ENCODE results near the gene CSNK2A2.
A peak's percentile ranks its signal among the peaks of the same experiment; 100 is the strongest.

CSNK2A2 gene

DNA sequence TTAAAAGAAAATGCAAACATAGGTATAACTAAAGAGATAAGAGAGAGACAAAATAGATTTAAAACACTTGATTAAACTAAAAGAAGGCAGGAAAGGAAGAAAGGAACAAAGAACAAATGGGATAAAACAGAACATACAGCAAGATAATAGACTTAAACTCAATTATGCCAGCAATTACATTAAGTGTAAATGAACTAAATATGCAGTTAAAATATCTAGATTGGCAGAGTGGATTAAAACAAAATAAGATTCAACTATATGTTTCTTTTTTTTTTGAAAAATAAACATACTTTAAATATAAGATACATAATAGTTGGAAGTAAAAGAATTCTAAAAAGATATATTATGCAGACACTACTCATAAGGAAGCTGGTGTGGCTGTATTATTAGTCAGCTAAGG is 59.1 kb downstream of the CSNK2A2 start:
- no peak for DNase-seq (ENCODE audit: low spot score)

- DNase-seq (ENCODE audit: low spot score) = no peak
Observed at GRCh38 chr16:58137581-58137980, 60.3 kb downstream of the CSNK2A2 start.

GRCh38 chr16:58129097-58129936 is 68.6 kb downstream of the CSNK2A2 start, which contains the start of gene CFAP20:
Gene CFAP20 (minus strand): TSS chr16:58129381. CDS start chr16:58129115, 266 bp downstream.
- DNase-seq (ENCODE audit: low spot score) = peak; percentile 98

DNA sequence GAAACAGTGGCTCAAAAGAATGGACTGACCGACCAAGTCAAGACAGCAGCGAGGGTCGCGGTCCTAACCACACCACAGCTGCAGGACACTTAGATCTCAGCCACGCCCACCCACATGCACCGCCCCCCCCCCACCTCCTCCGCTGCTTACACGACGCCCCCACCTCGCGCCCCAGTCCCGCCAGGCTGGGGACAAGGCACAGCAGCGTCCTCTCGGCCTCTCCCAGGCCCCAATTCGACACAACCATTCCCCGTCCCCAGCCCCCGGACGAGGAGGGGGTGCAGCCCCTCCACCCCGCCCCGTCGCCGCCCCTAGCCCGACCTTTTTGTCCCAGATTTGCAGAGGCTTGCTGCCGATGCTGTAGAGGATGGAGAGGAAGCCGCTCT is 69.2 kb downstream of the CSNK2A2 start:
- DNase-seq (ENCODE audit: low spot score) = no peak

- no peak for DNase-seq (ENCODE audit: low spot score)
Observed at GRCh38 chr16:58128181-58128631, 69.7 kb downstream of the CSNK2A2 start.

GRCh38 chr16:58127634-58128033 is 70.3 kb downstream of the CSNK2A2 start:
- DNase-seq (ENCODE audit: low spot score) = no peak

- peak; percentile 39 for DNase-seq (ENCODE audit: low spot score)
Observed at GRCh38 chr16:58127033-58127556, 70.8 kb downstream of the CSNK2A2 start.

GRCh38 chr16:58126451-58126961 is 71.4 kb downstream of the CSNK2A2 start:
- no peak for DNase-seq (ENCODE audit: low spot score)

DNA sequence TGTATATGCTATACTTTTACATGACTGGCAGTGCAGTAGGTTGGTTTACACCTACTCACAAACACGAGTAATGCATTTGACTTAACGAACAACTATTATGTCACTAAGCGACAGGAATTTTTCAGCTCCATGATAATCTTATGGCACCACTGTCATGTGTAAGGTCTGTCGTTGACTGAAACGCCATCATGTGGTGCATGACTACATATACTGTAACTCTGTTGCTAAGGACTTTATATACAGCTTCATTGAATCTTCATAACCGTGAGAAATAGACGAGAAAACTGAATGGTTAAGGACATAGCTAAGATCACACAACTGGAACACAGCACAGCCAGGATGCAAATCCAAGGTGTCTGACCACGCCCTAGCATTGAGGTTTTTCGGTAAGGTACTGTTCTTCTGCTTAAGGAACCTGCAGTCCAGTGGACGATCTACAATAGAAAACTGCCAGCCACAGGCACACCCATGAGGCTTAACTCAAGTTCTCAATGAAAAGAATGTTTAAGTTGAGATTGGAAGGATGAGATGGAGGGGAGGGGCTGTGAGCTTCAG is 72.0 kb downstream of the CSNK2A2 start:
- no peak for DNase-seq (ENCODE audit: low spot score)

DNA sequence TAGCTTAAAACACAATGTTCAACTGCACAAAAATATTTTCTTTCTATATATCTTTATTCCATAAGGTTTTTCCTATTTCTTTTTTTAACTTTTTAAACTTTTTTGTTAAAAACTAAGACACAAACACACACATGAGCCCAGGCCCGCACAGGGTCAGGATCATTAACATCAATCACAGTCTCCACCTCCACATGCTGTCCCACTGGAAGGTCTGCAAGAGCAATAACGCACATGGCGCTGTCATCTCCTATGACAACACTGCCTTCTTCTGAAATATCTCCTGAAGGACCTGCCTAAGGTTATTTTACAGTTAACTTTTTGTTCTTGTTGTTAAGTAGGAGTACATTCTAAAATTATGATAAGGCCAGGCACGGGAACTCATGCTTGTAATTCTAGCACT is 72.9 kb downstream of the CSNK2A2 start:
- no peak for DNase-seq (ENCODE audit: low spot score)

GRCh38 chr16:58124601-58124915 is 73.3 kb downstream of the CSNK2A2 start:
- DNase-seq (ENCODE audit: low spot score) = no peak

DNA sequence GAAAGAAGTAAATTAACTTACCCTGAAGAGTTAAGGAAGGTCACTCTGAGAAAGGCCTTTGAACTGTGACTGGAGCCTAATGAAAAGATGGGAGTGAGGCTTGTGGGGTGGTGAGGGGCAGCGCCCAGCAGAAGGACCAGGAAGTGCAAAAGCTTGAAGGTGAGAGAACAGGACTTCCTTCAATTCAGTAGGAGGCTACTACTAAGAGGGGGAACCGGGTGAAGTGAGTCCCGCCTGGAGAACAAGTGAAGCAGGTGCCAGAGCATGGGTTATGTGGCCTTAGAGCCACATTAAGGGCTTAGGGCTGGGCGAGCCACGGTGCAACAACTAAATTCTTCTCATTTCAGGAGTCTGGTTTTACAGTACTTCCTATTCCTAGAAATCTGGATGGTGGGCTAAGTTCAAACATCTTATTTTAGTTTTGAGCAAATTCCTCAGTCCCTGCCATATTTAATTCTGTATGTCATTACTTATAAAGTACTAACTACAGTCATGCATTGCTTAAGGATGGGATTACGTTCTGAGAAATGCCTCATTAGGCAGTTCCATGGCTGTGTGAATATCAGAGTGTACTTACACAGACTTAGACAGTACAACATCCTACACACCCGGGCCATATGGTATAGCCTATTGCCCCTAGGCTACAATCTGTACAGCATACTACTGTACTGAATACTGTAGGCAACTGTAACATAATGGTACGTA is 73.9 kb downstream of the CSNK2A2 start:
- no peak for DNase-seq (ENCODE audit: low spot score)

DNA sequence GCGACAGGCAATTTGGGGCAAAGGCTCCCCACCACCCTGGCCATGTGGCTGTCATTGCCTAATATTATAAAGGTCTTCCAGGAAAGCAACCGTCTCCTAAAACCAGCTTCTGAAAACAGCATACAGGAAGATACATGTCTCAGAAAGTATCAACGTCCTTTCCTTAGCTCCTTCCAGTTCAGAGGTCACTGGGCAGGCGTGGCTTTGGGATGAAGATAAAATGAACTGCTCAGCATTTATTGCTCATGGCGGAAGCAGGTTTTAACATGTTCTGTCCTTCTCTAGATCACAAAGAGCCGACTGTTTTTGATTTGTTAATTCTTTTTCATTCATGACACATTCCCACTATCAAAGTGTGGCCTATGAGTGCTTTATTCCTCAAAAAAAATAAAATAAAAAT is 76.8 kb downstream of the CSNK2A2 start:
- no peak for DNase-seq (ENCODE audit: low spot score)

- DNase-seq (ENCODE audit: low spot score) = no peak
Observed at GRCh38 chr16:58120234-58120633, 77.7 kb downstream of the CSNK2A2 start.

GRCh38 chr16:58119509-58119845 is 78.4 kb downstream of the CSNK2A2 start:
- no peak for DNase-seq (ENCODE audit: low spot score)

DNA sequence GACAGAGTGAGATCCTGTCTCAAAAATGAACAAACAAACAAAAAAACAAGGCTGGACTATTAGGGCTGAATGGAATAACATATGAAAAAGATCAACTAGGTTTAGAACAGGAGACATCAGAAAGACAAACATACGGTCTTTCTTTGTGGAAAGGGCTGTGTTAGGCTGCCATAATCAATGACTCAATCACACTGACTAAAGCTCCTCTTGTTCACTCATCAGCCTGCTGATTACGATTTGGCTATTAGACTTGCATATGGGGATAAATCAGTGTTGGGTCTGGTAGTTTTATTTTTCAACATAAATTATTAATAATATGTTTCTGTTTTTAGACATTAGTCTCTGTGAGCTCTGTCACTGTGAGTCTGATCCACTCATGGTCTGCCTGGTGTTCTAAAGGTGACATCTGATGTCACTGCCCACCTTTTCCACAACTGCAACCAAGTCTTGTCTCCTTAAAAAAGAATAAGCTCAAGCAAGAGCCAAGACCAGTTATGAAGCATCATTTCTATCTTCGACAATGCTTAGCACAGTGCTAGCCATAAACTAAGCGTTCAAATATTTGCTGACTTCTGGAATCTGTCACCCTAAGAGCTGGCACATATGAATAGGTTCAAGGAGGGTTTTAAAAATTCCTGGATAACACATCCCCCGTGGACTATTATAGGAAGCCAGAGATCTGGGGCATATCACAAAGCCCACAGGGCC is 79.0 kb downstream of the CSNK2A2 start:
- DNase-seq (ENCODE audit: low spot score) = no peak

DNA sequence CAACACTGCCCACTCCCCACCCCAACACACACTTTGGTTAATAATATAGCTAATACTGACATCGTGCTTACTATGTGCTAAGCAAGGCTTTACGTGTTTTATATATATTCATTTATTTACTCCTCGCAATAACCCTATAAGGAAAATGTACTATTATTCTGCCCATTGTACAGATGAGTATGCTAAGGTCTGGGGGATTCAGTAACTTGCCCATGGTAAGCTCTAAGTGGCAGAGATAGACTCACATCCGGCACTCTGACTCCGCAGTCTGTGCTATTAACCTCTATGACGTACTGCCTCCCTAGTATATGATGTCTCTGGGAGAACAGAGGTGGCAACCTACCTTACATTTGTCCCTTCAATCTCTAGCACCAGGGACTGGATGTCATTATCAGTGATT is 81.4 kb downstream of the CSNK2A2 start:
- no peak for DNase-seq (ENCODE audit: low spot score)

DNA sequence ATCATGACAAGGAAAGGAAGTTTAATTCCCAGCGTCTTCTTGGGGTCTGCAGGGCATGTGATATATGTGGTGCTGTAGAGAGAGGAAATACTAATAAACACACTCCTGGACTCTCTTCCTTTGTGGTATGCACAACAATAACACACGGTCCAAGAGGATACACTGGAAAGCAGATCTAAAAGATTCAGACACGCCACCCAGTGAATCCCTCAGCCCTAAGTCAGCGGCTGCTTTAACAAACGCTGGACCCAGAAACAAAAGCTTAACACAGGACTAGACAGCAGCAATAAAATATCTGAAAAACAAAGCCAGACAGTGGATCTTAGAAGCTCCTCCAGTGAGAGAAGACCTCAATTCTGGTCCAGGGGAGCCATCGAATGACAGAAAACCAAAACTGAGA is 81.8 kb downstream of the CSNK2A2 start:
- no peak for DNase-seq (ENCODE audit: low spot score)

GRCh38 chr16:58114827-58115825 is 82.8 kb downstream of the CSNK2A2 start:
- DNase-seq (ENCODE audit: low spot score) = no peak

- DNase-seq (ENCODE audit: low spot score) = no peak
Observed at GRCh38 chr16:58111302-58111627, 86.6 kb downstream of the CSNK2A2 start.

Measured in activated CD4-positive, alpha-beta T cell treated with anti-CD3 and anti-CD28 coated beads, Interleukin-2, Interleukin-4, amounts not matched to agents 100 ng/mL and 50 ng/mL, durations not matched to agents 16 hours and 8 hours (primary cell).